ENCODE results near the gene PSMA8.

DNA sequence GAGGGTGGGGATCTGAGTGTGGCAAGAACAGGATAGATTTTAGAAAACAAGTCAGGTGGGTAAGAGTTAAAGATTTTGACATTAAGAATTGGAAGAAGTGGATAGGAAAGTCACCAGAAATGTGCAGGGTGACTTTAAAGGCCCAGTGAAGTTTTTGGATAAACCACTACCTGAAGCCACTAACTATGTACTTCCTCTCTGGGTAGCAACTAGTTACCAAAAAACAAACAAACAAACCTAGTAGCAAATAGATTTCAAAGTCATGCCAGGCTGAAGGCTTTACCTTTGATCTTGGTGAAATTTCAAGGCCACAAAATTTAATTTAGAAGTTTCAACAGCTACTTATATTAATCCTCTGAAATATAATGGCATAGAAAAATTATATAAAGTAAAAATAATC lies 42.5 kb downstream of the PSMA8 start:
- TF ChIP-seq, protein P1, sequence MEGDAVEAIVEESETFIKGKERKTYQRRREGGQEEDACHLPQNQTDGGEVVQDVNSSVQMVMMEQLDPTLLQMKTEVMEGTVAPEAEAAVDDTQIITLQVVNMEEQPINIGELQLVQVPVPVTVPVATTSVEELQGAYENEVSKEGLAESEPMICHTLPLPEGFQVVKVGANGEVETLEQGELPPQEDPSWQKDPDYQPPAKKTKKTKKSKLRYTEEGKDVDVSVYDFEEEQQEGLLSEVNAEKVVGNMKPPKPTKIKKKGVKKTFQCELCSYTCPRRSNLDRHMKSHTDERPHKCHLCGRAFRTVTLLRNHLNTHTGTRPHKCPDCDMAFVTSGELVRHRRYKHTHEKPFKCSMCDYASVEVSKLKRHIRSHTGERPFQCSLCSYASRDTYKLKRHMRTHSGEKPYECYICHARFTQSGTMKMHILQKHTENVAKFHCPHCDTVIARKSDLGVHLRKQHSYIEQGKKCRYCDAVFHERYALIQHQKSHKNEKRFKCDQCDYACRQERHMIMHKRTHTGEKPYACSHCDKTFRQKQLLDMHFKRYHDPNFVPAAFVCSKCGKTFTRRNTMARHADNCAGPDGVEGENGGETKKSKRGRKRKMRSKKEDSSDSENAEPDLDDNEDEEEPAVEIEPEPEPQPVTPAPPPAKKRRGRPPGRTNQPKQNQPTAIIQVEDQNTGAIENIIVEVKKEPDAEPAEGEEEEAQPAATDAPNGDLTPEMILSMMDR (conservative IDR thresholded peaks at IDR 0.05; ENCODE audit: low read depth, low read length): no peak
- TF ChIP-seq EZH2 (IDR thresholded peaks at IDR 0.05; ENCODE audit: borderline replicate concordance, low read depth, low read length, poor library complexity, severe bottlenecking): no peak

Measured in A673 (cell line).